CD14-positive monocyte (primary cell): Measurements from ENCODE around the gene ASTN2. TPM values are rescaled to one million over a fixed set of nuclear protein-coding genes. Genes with fewer than 3 reads are reported as not detected.
"Not testable (repeated sequence)": the region's sequence is repeated elsewhere in the genome, so short reads cannot be mapped to it uniquely, and the experiment has no call there.

Experiments
- DNase-seq, 3 donors: peaks; one replicate each; pipeline ENCODE4 v3.0.0-alpha.2; 2011 to 2022
- H2AFZ ChIP-seq: 2 replicates; pipeline ENCODE4 v1.6.0; 2012; ENCODE audit warnings: mild to moderate bottlenecking, low read depth, low read length, inconsistent platforms; ENCODE audit not compliant: insufficient read depth, poor library complexity, severe bottlenecking
- H3K27ac ChIP-seq, 2 donors: 1 replicate in 1 of 2; 2 replicates in 1 of 2; pipeline ENCODE4 v1.5.1; 2012 to 2013; ENCODE audit warnings: low read length in 2 of 2, control low read depth in 1 of 2, inconsistent platforms in 1 of 2, low read depth in 1 of 2, mild to moderate bottlenecking in 1 of 2
- H3K27me3 ChIP-seq, 2 donors: one replicate each; pipeline versions ENCODE4 v1.6.0 to v1.6.1; 2011 to 2013; ENCODE audit warnings: low read length in 2 of 2; ENCODE audit not compliant: control insufficient read depth in 2 of 2, insufficient read depth in 2 of 2
- H3K36me3 ChIP-seq, 2 donors: replicated peaks in 1 of 2; 1 replicate in 1 of 2; 2 replicates in 1 of 2; pipeline versions ENCODE4 v1.5.1 to v1.6.1; 2012 to 2013; ENCODE audit warnings: low read length in 2 of 2, control low read depth in 1 of 2, inconsistent platforms in 1 of 2, mild to moderate bottlenecking in 1 of 2; ENCODE audit not compliant: insufficient read depth in 2 of 2, control insufficient read depth in 1 of 2
- H3K4me1 ChIP-seq, 2 donors: 1 replicate in 1 of 2; 2 replicates in 1 of 2; pipeline versions ENCODE4 v1.5.1 to v1.6.1; 2012 to 2013; ENCODE audit warnings: low read length in 2 of 2, control low read depth in 1 of 2, inconsistent platforms in 1 of 2, mild to moderate bottlenecking in 1 of 2, moderate library complexity in 1 of 2; ENCODE audit not compliant: insufficient read depth in 2 of 2, control insufficient read depth in 1 of 2
- H3K4me2 ChIP-seq: replicated peaks from 2 replicates; pipeline ENCODE3; 2012; ENCODE audit warnings: low read length, moderate library complexity, mild to moderate bottlenecking; ENCODE audit not compliant: poor library complexity, severe bottlenecking; ENCODE audit errors: extremely low read depth
- H3K4me3 ChIP-seq, 3 experiments: fragments of 200-600 bp in 1 of 3; sonication (generic) in 1 of 3; replicated peaks in 1 of 3; 1 replicate in 2 of 3; 2 replicates in 1 of 3; pipeline ENCODE4 v1.5.1; 2011 to 2013; ENCODE audit warnings: low read length in 3 of 3, mild to moderate bottlenecking in 3 of 3, control low read depth in 2 of 3, low read depth in 2 of 3, inconsistent platforms in 1 of 3, moderate library complexity in 1 of 3
- H3K79me2 ChIP-seq: 2 replicates; pipeline ENCODE4 v1.6.0; 2012; ENCODE audit warnings: mild to moderate bottlenecking, control low read depth, inconsistent platforms, low read length, moderate library complexity; ENCODE audit not compliant: insufficient read depth
- H3K9ac ChIP-seq: 2 replicates; pipeline ENCODE4 v1.6.0; 2017; ENCODE audit warnings: low read length, mild to moderate bottlenecking; ENCODE audit not compliant: insufficient read depth, poor library complexity, severe bottlenecking
- H3K9me3 ChIP-seq, 2 donors: replicated peaks in 1 of 2; 1 replicate in 1 of 2; 2 replicates in 1 of 2; pipeline versions ENCODE4 v1.5.1 to v1.6.1; 2012 to 2013; ENCODE audit warnings: low read length in 2 of 2, control low read depth in 1 of 2; ENCODE audit not compliant: control insufficient read depth in 1 of 2, insufficient read depth in 1 of 2
- H4K20me1 ChIP-seq: 2 replicates; pipeline ENCODE4 v1.6.0; 2012; ENCODE audit warnings: mild to moderate bottlenecking, low read length, control low read depth, moderate library complexity; ENCODE audit not compliant: insufficient read depth
- H3K27ac Mint-ChIP-seq, 7 donors: one replicate each; pipeline ENCODE4 v1.8.0; 2020; ENCODE audit warnings: mild to moderate bottlenecking in 7 of 7, mixed read lengths in 7 of 7, moderate library complexity in 6 of 7, inconsistent platforms in 2 of 7
- H3K27me3 Mint-ChIP-seq, 3 donors: one replicate each; pipeline ENCODE4 v1.8.0; 2021 to 2022; ENCODE audit warnings: low read depth in 3 of 3, mild to moderate bottlenecking in 3 of 3, mixed read lengths in 3 of 3, moderate library complexity in 3 of 3, inconsistent platforms in 1 of 3
- H3K36me3 Mint-ChIP-seq, 2 donors: one replicate each; pipeline ENCODE4 v1.8.0; 2020; ENCODE audit warnings: mixed read lengths in 2 of 2, inconsistent platforms in 1 of 2, mild to moderate bottlenecking in 1 of 2
- H3K4me1 Mint-ChIP-seq: one replicate; pipeline ENCODE4 v1.8.0; 2020; ENCODE audit warnings: mild to moderate bottlenecking, mixed read lengths
- H3K4me3 Mint-ChIP-seq, 2 donors: one replicate each; pipeline ENCODE4 v1.8.0; 2020; ENCODE audit warnings: mild to moderate bottlenecking in 2 of 2, mixed read lengths in 2 of 2, moderate library complexity in 1 of 2
- H3K9me3 Mint-ChIP-seq, 7 donors: one replicate each; pipeline ENCODE4 v1.8.0; 2020 to 2022; ENCODE audit warnings: mixed read lengths in 7 of 7, mild to moderate bottlenecking in 6 of 7, moderate library complexity in 6 of 7, inconsistent platforms in 2 of 7
- WGBS: methylation state at CpG from one replicate; pipeline ENCODE4 v1.1.5; 2013; ENCODE audit warnings: missing lambda C conversion rate; ENCODE audit not compliant: insufficient coverage; 5-methylcytosine and 5-hydroxymethylcytosine counted together
- intact Hi-C, 2 donors: fragments of 100-400 bp; cut with micrococcal nuclease; formaldehyde crosslinking; loops; one replicate each; pipeline versions ENCODE4 v1.15.0 to v1.15.1; 2023
- polyA plus RNA-seq, 3 donors: library from polyadenylated mRNA; depleted of rRNA in 1 of 3; unstranded in 2 of 3; stranded (reverse) in 1 of 3; fragments of 300-500 nt in 2 of 3; fragments of >200 nt in 1 of 3; fragmentation: Illumina TruSeq in 2 of 3; gene quantifications; 1 replicate in 2 of 3; 2 replicates in 1 of 3; pipeline ENCODE4 v1.2.3, GENCODE V29; 2012 to 2021
- TF ChIP-seq, protein P1 (sequence below): fragments of 200-600 bp; IDR thresholded peaks from one replicate; pipeline ENCODE4 v1.8.0; 2022; ENCODE audit warnings: antibody characterized with exemption, mild to moderate bottlenecking

The ASTN2 gene
- polyA plus RNA-seq, 3 donors = not detected

- peaks cover 0 to 8% (median 3%) of the 10 kb centered on the region in 3 donors for H3K27me3 Mint-ChIP-seq
- Histone ChIP-seq H3K36me3 (no peaks in the 10 kb centered on the region), H3K79me2 (no peaks in the 10 kb centered on the region), H3K27ac (no peak overlapping the region), H3K4me1 (no peaks in the 10 kb centered on the region), H3K4me2 (no peak overlapping the region), H4K20me1 (no peaks in the 10 kb centered on the region), H2AFZ (no peak overlapping the region), H3K27me3 (no peaks in the 10 kb centered on the region), H3K4me3 (no peak overlapping the region), H3K9ac (no peak overlapping the region), H3K9me3 (no peaks in the 10 kb centered on the region)
- no peak overlapping the region for H3K4me3 Mint-ChIP-seq
- H3K27ac Mint-ChIP-seq = no peak overlapping the region
- WGBS = 97% methylated on average over 4 of the region's 4 CpGs
- intact Hi-C loops = no loop called here
- H3K9me3 Mint-ChIP-seq = peaks cover 0 to 2% (median 0%) of the 10 kb centered on the region in 7 donors
- H3K36me3 Mint-ChIP-seq = no peaks in the 10 kb centered on the region
- DNase-seq = no peak
- H3K4me1 Mint-ChIP-seq = no peaks in the 10 kb centered on the region
- TF ChIP-seq, protein P1, sequence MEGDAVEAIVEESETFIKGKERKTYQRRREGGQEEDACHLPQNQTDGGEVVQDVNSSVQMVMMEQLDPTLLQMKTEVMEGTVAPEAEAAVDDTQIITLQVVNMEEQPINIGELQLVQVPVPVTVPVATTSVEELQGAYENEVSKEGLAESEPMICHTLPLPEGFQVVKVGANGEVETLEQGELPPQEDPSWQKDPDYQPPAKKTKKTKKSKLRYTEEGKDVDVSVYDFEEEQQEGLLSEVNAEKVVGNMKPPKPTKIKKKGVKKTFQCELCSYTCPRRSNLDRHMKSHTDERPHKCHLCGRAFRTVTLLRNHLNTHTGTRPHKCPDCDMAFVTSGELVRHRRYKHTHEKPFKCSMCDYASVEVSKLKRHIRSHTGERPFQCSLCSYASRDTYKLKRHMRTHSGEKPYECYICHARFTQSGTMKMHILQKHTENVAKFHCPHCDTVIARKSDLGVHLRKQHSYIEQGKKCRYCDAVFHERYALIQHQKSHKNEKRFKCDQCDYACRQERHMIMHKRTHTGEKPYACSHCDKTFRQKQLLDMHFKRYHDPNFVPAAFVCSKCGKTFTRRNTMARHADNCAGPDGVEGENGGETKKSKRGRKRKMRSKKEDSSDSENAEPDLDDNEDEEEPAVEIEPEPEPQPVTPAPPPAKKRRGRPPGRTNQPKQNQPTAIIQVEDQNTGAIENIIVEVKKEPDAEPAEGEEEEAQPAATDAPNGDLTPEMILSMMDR = no peak
Measured at GRCh38 chr9:117073071-117073470, 341.8 kb downstream of the ASTN2 start.

DNA sequence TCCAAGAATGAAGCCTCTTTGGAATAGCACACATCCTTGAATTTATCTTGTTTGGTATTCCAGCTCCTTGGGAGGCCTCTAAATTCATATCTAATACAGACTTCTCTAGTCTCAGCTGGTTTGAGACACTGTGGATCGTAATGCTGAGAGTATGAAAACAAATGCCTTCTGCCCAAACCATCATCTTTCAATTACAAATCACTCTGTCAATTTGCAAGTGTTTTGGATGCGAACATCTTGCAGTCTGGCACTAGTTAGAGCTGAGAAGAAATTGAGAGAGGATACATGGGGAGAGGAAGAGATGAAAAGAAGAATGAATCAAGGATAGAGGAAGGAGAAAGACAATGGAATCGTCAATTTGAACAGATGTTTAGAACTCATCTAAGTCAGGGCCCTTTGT lies 342.6 kb downstream of the ASTN2 start:
- Histone ChIP-seq H3K9me3 (no peaks in the 10 kb centered on the region), H3K27me3 (no peaks in the 10 kb centered on the region), H3K4me1 (no peaks in the 10 kb centered on the region), H3K27ac (no peak overlapping the region), H3K4me2 (no peak overlapping the region), H3K9ac (no peak overlapping the region), H4K20me1 (no peaks in the 10 kb centered on the region), H3K36me3 (no peaks in the 10 kb centered on the region), H2AFZ (no peak overlapping the region), H3K79me2 (no peaks in the 10 kb centered on the region), H3K4me3 (no peak overlapping the region)
- H3K4me3 Mint-ChIP-seq = no peak overlapping the region
- no peaks in the 10 kb centered on the region for H3K36me3 Mint-ChIP-seq
- TF ChIP-seq, protein P1 = no peak
- H3K9me3 Mint-ChIP-seq = peaks cover 0 to 2% (median 0%) of the 10 kb centered on the region in 7 donors
- WGBS = 92% methylated on average over 2 of the region's 3 CpGs
- no peaks in the 10 kb centered on the region for H3K4me1 Mint-ChIP-seq
- no peak overlapping the region for H3K27ac Mint-ChIP-seq
- no peak for DNase-seq
- peaks cover 0 to 8% (median 1%) of the 10 kb centered on the region in 3 donors for H3K27me3 Mint-ChIP-seq
- intact Hi-C loops = no loop called here

DNA sequence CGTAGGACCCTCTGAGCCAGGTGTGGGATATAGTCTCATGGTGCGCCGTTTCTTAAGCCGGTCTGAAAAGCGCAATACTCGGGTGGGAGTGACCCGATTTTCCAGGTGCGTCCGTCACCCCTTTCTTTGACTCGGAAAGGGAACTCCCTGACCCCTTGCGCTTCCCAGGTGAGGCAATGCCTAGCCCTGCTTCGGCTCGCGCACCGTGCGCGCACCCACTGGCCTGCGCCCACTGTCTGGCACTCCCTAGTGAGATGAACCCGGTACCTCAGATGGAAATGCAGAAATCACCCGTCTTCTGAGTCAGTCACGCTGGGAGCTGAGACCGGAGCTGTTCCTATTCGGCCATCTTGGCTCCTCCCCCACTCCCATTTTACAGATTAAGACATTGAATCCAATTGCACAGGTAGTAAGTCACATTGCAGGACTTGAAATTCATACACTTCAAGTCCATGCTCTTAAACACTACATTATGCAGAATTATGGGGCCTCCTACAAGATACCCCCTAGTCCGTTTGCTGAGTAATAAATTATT lies 343.1 kb downstream of the ASTN2 start:
- H3K4me2 ChIP-seq, H3K79me2 ChIP-seq, intact Hi-C loops, H4K20me1 ChIP-seq, DNase-seq, H3K27me3 ChIP-seq, H3K4me3 ChIP-seq, H3K27ac ChIP-seq, H3K36me3 ChIP-seq, H3K4me3 Mint-ChIP-seq, H2AFZ ChIP-seq, H3K9ac ChIP-seq, H3K27ac Mint-ChIP-seq, H3K4me1 ChIP-seq, H3K9me3 Mint-ChIP-seq, H3K36me3 Mint-ChIP-seq, H3K9me3 ChIP-seq, H3K4me1 Mint-ChIP-seq, H3K27me3 Mint-ChIP-seq: not testable (repeated sequence)
- 90% methylated on average over 17 of the region's 24 CpGs for WGBS
